Measurements from ENCODE around the gene TRMO. TPM values are rescaled to one million over a fixed set of nuclear protein-coding genes. Genes with fewer than 3 reads are reported as not detected.

The TRMO gene
- polyA plus RNA-seq, 3 donors, result 19.0 to 21.7 (median 19.9) TPM

DNA sequence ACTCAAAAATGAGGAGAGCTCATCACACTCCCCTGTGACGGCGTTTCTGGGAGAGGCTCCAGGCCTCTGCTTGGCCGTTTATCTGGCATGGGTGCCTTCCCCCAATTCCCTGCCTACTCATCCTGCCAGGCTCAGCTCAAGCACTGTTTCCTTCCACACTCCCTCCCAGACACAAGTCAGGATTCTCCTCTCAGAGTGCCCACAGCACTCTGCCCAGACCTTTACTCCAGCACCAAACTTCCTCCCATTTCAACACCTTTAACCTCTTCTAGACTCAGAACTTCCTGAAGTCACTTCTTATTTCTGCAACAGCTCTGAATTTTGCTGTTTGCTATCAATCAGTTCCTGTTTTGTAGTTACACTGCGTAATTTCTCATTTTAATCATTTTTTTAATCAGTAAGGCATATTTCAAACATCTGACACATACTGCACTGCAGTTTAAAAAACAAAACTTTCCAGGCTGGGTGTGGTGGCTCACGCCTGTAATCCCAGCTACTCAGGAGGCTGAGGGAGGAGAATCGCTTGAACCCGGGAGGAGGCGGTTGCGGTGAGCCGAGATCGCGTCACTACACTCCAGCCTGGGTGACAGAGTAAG, 16.0 kb downstream of the TRMO start:
- no peak for DNase-seq

DNA sequence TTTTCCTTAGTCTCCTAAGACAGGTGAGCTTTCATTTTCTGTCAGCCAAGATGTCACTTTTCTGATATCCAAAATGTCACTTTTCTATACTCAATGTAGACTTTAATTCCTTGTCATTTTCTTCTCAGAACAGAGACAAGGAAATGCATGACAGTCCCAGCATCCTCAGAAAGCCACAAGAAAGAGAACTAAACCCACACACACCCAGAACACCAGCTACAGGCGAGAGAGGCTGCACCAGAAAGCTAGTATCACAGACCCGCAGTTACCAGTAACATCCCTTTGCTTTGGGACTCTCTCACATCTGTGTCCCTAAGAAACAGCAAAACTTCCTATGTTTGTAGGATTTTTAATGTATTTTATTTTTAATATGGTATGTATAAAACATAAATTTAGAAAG, 17.1 kb downstream of the TRMO start:
- no peak for DNase-seq

DNA sequence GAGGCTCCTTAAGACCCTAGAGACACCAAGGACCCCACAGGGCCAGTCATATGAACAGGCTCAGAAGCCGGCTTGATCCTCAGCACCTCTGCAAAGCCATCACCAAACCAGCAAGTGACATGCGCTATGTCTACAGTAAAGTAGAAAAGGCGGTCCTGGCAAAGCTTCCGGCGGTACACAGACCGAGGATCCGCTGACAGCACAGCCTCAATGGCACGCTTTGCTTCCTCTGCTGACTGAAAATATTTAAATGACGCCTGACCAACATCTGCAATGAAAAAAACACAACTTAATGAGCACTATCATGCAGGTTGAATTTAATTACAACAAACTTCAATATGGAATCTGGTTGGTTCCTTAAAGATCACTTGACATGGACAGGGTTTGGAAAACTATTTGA, 17.6 kb downstream of the TRMO start:
- DNase-seq, result no peak

DNA sequence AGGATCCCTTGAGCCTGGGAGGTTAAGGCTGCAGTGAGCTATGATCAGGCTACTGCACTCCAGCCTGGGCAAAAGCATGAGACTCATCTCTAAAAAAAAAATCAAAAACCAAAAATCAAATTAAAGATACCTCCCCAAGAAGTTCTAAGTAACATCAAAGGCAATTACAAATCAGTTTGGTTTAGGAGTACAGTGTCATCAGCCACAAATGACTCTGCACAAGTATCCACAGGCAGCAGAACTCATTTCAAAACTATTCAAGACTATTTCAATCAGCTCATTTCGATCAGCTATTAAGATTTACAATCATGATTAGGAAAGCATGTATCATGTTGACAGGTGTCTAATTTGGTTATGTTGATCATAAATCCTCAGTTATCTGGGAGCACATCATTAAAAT, 19.1 kb downstream of the TRMO start:
- DNase-seq, result no peak

DNA sequence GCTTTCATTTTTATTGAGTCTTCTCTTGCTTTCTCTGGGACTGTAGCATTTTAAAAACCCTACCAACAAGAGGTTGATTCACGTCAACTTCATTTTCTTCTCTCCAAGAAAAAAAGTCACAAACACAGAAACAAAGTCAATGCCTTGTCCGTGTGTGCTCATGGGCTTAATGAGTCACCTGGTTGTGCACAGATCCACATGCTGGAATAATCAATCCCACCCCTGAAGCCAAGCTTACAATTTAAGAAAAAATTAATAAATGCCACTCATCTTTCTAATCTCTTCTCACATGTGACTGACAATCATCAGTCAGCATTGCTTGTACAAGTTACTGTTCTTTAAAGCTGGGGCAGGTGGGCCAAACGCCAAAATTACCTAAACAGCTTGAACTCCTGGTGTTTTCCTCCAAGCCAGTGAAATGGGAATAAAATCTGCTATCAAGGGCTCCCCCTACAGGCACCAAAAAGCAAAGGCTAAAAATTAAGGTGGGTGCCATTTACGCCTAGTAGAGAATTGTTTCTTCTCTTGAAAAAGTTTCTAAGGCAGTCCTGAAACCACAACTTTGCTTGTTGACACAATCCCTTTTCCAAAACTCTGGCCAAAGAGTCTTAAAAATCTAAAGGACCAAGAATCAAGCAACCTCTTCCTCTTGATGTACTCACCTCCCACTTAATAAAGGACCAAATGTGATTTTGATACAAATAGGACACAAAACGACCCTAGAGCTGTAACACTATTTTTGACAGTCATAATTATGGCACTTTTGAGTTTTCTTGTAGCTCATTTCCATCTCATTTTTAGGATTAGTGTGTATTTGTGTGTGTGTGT, 21.3 kb downstream of the TRMO start:
- DNase-seq, result no peak

DNA sequence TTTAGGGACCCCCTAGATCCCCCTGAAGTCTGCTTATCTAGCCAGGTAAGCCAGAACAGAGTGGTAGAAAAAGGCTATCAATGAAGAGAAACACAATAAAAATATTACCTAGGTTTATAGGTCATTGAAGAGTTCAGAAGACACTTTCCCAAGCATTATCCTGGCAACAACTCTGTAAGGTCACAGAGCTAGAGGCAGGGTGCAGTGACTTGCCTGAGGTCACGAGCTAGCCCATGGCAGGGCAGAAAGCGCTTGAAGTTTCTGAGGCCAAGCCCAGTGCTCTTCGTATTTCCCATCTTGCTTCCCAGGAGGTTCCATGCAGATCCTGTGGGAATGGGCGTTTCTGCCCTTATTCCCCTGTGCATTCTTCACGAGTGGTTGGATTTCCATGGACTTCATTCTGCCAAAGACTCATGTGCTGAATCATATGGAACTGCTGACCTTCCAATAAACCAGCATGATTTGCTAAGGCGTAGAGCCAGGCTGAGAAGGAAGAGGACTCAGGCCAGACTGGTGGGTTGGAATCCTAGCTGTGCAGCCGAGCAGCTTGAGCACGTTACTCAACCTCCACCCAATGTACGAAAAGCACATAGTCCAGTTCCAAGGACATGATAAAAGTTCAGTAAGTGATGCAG, 22.1 kb downstream of the TRMO start:
- DNase-seq, result no peak

DNA sequence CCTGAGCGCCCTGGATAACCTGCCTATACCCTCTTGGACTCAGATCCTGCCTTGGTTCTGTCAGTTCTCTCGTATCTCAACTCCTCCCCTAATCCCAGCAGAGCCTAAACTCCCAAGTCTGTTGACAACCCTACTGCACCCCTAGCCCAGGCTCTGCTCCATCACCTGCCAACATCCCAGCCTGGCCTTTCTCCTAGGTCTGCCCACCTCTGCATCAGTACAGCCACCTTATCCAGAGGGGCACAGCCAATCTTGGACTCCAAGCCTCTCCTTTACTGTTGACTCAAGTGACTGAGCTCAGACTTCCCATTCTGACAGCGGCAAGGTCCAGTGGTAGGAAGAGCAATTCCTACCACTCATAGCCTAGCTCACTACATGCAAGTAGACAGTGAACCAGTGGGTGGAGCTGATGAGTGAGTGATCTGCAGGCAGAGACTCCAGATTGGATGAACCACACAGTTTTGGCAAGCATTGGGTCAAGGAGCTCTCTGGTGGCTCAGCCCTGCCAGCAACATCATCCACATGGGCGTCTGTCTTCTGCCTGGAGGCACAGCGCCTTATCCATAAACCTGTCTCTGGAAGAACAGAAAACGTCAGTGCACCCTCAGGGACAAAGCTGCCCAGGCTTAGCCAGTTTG, 26.5 kb downstream of the TRMO start:
- no peak for DNase-seq

DNA sequence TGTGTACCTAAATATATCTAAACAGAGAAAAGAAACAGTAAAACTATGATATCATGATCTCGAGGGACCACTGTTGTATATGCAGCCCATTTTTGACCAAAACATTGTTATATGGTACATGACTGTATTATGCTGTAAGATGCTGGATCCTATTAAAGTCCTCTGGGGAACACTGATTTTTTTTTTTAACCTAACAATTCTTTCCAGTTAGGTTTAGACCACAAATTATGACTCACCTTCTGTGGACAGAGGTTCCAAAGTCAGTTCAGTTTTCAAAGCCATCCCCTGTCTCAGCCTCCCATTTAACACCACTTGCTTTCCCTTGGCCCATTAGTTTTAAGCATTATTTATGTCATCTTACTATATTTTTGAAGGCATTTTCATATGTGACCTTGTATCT, 27.1 kb downstream of the TRMO start:
- DNase-seq, result no peak

DNA sequence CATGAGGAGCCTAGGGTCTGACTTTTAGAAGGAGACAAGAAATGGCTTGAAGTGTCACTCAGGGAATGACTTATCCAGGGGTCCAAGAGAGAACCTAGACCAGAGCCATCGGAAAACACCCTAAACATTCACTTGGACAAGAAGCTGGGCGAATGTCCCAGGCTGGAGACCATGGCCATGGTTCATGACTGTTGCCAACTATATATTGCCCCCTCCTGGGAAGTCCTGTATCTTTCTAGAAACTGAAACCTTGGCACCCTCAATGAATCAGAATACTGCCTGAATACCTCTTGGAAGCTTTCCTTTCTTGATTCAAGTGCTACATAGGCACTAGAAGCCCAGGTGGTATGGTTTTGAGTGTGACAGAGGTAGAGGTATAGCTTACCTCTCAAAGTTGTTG, 29.9 kb downstream of the TRMO start:
- no peak for DNase-seq

DNA sequence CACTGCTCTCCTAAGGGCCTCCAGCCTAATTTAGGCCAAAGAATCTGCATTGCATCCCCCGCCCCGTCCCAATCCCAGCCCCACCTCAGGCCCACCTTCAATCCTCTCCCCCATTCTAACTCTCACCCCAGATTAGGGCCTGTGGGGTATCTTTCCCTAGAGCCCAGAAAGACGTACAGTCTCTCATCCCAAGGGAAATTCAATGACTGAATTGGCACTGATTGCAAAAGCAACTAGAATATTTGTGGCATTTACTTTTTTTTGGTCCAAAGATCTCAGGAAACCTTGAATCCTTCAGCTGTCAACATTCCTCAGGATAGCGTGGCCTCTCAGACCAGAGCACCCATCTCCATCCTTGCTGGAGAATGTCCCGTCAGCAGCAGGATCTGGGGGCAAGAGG, 30.6 kb downstream of the TRMO start:
- no peak for DNase-seq

DNA sequence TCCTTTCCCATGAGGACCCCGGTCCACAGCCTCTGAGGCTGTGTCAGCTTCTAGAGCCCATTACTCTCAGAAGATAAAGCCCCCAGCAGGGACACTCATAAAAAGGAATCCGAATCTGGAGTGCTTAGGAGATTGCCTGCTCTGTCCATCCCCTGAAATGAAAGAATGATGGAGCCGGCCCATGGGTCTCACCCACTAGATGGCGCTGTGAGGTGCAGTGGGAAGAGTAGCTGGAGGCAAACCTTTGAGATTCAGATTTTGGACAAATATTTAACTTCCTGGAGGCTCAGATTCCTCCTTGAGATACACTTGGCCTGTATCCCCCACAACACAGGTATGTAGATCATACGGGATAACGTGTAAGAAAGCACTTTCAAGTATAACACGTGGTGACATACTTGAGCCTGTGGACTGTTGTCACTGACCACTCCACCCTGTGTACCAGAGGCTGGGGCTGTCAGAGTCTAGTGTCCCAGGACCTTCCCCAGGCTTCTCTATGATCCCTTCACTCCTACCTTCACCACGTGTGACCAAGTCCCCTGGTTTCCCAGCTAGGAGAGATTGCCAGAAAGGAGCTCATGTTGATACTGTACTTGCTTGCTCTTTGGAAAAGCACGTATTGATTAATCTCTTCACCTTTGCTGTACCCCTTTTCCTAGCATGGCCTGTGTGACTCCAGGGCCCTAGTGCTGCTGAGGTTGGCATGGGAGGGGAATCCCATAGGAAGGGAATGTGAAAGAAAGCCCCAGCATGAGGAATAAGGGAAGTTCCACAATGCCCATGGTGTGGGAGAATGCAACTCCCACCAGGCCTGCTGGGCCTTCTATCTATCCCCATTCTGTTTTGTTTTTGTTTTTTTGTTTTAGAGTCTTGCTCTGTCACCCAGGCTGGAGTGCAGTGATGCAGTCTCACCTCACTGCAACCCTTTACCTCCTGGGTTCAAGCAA, 32.1 kb downstream of the TRMO start:
- no peak for DNase-seq

DNA sequence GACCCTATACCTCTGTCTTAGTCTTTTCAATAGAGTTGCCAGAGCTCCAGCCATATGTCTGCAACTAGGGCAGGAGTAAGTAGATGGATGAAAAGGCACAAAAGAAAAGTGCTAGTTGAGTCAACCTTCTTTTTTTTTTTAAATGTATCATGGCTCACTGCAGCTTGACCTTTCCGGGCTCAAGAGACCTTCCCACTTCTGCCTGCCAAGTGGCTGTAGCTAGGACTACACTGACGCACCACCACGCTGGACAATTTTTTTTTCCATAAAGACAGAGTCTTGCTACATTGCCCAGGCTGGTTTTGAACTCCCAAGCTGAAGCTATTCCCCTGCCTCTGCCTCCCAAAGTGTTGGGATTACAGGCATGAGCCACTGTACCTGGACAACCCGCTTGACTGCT, 42.0 kb downstream of the TRMO start:
- no peak for DNase-seq

DNA sequence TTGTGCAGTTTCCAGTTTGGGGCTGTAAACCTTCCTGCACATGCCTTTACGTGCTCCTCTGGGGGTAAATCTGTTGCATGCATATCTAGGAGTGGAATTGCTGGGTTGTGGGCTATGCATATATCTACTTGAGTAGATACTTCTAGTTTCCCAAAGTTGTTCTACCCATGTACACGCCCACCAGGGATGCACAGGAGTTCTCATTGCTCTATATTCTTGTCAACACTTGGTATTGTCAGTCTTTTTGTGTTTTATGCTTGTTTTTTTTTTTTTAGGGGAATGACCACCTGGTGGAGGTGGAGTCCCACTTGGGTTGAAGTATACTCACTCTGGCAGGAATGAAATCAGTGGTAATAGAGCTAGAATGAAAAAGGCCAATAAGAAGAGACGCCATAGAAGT, 46.2 kb downstream of the TRMO start:
- no peak for DNase-seq

DNA sequence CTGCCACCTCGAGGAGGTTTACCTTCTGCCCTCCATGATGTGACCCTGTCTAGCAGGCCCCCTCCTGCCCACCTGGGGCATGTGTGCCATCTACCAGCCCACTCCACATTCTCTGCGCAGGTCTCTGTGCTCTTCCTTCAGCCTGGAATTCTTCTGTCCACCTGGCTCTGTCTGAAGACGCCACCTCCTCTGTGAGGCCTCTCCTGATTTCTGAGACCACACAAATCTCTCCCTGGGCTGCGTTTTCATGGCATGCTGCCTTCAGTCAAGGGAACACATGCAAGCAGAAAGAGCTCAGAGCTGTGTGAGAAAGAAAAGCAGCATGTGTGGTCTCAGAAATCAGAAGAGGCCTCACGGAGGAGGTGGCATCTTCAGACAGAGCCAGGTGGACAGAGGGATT, 47.2 kb downstream of the TRMO start:
- DNase-seq, result no peak

DNA sequence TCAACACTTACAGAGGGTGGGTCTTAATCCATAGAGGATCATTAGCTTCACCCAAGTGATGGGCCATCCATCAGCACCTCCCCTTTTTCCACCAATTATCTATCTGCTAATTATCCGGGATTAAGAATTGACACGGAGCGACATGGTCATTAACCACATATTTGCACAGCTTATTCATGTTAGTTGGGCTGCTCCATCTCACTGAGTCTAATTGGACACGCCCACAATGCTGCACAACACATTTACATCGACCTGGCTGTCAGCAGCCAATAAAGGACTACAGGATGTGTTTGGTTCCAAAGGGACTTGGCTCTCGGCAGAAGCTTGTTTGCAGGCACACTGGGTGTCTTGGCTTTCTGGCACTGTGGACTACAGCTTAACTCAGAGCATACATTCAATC, 47.7 kb downstream of the TRMO start:
- DNase-seq, result no peak

DNA sequence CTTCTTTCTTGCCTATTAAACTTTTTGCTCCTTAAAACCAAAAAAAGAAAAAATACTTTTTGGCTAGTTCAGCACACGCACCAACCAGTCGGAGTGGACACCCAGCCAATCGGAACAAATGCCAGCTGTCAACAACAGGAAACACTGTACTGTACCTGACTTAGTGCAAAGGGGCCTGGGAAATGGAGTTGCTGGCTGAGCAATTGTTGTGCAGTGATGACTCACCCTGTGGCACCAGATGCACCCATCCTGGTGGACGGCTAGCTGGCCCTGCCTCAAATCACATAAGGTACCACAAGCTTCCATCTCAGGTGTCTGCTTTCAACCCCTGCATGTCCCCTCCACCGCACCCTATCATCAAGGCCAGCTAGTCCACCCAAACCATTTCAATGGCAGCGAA, 48.4 kb downstream of the TRMO start:
- no peak for DNase-seq

DNA sequence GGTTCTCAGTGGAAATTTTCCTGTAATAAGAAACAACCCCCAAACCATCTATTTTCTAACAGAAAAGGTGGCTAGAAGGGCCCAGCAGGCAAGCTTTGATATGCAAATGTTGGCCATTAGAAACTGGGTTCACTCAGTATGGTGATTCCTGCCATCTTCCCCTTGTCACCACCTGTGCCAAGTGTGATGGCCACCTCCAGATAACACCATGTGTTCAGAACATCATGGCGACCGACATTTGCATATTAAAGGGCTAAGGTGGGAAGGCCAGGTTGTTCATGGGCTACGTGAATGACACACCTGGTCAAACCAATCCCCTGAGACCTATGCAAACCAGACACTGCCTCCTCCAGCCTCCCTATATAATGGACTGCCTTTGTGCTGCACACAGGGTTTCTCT, 48.9 kb downstream of the TRMO start:
- no peak for DNase-seq

DNA sequence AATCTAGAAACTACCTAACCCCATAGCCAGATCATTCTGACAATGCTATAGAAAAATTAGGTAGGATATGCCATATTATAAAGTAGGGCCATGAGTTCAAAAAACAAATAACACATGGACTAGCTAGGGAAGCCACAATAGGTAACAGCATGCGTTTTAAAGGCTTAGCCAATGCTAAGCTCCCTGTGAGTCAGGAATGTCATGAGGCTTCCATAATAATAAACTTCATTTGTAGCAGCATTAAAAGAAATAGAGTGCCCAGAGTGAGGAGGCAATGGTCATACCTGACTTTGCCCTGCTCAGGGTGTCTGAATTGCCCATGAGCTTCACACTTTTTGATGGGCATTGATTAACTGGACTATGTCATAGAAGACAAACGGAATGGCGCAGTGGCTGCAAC, 53.4 kb downstream of the TRMO start:
- DNase-seq, result no peak

DNA sequence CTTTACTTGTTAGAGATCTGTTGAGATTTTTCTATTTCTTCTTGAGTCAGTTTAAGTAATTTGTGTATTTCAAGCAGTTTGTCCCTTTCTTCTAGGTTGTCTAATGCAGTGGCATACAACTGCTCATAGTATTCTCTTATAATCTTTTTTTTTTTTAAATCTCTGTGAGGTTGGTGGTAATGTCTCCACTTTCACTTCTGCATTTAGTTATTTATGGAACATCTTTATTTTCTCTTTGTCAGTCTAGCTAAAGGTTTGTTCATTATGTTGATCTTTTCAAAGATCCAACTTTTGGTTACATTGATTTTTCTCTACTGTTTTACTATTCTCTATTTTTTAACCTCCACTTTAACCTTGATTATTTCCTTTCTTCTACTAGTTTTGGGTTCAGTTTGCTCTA, 55.5 kb downstream of the TRMO start:
- DNase-seq, result no peak

DNA sequence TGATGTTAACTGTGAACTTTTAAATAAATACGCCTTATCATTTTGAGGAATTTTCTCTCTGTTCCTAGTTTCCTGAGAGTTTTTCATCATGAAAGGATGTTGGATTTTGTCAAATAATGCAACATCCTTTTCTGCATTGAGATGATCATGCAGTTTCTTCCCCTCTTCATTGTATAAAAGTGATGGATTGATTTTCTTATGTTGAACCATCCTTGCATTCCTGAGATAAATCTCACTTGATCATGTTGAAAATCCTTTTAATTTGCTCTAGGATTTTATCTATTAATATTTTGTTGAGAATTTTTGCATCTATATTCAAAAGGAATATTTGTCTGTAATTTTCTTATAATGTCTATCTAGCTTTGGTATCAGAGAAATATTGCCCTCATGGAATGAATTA, 56.0 kb downstream of the TRMO start:
- no peak for DNase-seq

DNA sequence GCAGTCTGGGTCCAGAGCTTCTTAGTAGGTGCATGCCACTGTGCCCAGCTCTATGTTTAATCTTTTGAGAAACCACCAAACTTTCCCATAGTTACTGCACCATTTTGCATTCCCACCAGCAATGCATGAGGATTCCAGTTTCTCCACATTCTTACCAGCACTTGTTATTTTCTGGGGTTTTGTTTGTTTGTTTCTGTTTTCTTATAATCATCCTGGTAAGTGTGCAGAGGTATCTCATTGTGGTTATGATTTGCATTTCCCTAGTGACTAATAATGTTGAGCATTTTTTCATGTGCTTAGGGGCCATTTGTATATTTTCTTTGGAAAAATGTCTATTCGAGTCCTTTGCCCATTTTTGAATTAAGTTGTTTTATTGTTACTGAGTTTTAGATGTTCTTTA, 57.9 kb downstream of the TRMO start:
- no peak for DNase-seq

DNA sequence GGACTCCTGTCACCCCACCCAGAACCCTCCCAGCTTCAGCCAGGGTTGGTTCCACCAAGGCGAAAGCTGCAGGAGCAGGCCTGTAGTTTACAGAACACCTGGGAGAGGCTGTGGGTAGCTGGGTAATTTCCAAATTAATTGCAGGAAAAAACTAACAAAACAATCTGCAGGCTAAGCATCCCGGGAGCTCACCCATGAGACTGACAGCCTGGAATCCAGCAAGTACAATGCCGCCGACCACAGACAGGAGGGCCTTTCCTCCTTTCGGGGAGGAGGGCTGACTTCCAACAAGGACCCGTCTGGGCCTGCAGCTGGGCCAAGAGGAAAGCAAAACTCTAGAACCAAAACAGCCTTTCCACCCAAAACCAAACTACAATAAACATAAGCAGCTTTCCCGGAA, 59.0 kb downstream of the TRMO start:
- DNase-seq, result no peak
